Colonic mucosa (tissue), 4 donors: ENCODE measurements around the gene AQP12A. TPM values are rescaled to one million over a fixed set of nuclear protein-coding genes. Genes with fewer than 3 reads are reported as not detected.

Experiments used
- DNase-seq: peaks from one replicate; pipeline ENCODE4 v3.0.0-alpha.2; 2020
- H3K27ac ChIP-seq: fragments of 200-600 bp; one replicate; pipeline ENCODE4 v1.8.0; 2021
- H3K27me3 ChIP-seq: fragments of 200-600 bp; one replicate; pipeline ENCODE4 v1.8.0; 2021
- H3K36me3 ChIP-seq: fragments of 200-600 bp; one replicate; pipeline ENCODE4 v1.8.0; 2021
- H3K4me1 ChIP-seq: fragments of 200-600 bp; one replicate; pipeline ENCODE4 v1.8.0; 2021; ENCODE audit warnings: mild to moderate bottlenecking
- H3K4me3 ChIP-seq: fragments of 200-600 bp; one replicate; pipeline ENCODE4 v1.8.0; 2021
- H3K9ac ChIP-seq, 2 donors: one replicate each; pipeline ENCODE4 v1.7.0; 2013; ENCODE audit warnings: control low read depth in 2 of 2, low read depth in 2 of 2, low read length in 2 of 2
- H3K9me3 ChIP-seq: fragments of 200-600 bp; one replicate; pipeline ENCODE4 v1.8.0; 2021
- CTCF ChIP-seq: fragments of 200-600 bp; IDR thresholded peaks from one replicate; pipeline ENCODE4 v1.8.0; 2022; ENCODE audit warnings: antibody characterized with exemption, mild to moderate bottlenecking
- intact Hi-C: fragments of 100-400 bp; cut with DNase I; formaldehyde crosslinking; loops from one replicate; pipeline ENCODE4 v1.14.1; 2022
- total RNA-seq, 2 donors: library from RNA; stranded (reverse); fragmentation: NEBNext Ultra II Directional in 1 of 2; extraction: Animal tissue kit (Norgen Biotek cat#: 25700) in 1 of 2; gene quantifications; one replicate each; pipeline ENCODE4 v1.2.1, GENCODE V29; 2021
- donor health status: healthy.
- donor health status: DM: no; HTN: no; CAD: no.
- donor health status: DM: no; HTN: no; CAD: no.

Gene AQP12A
- total RNA-seq, 2 donors from 2014 or later = 9.0 to 20.5 TPM

- H3K9ac ChIP-seq = peak overlapping the region in 1 of 2 donors; percentile 58
- no peak overlapping the region for H3K27ac ChIP-seq
- H3K4me1 ChIP-seq = no peaks in the 10 kb centered on the region
- DNase-seq = peak; percentile 68
- TF ChIP-seq CTCF = no peak
- no peaks in the 10 kb centered on the region for H3K36me3 ChIP-seq
- H3K9me3 ChIP-seq = no peaks in the 10 kb centered on the region
- H3K27me3 ChIP-seq = no peaks in the 10 kb centered on the region
- intact Hi-C loops = no loop called here
- no peak overlapping the region for H3K4me3 ChIP-seq
Measured at GRCh38 chr2:240685771-240686371, 5.8 kb upstream of the AQP12A start.

- TF ChIP-seq CTCF = no peak
- no peaks in the 10 kb centered on the region for H3K9me3 ChIP-seq
- no peaks in the 10 kb centered on the region for H3K4me1 ChIP-seq
- DNase-seq = no peak
- H3K9ac ChIP-seq = peak overlapping the region in 1 of 2 donors; percentile 58
- no peak overlapping the region for H3K27ac ChIP-seq
- H3K36me3 ChIP-seq = no peaks in the 10 kb centered on the region
- H3K4me3 ChIP-seq = no peak overlapping the region
- H3K27me3 ChIP-seq = no peaks in the 10 kb centered on the region
- intact Hi-C loops = no loop called here
Measured at GRCh38 chr2:240686460-240686859, 5.2 kb upstream of the AQP12A start.

- no peak for TF ChIP-seq CTCF
- Histone ChIP-seq H3K27me3 (no peaks in the 10 kb centered on the region), H3K27ac (no peak overlapping the region), H3K4me3 (no peak overlapping the region), H3K9ac (no peak overlapping the region), H3K4me1 (no peaks in the 10 kb centered on the region), H3K36me3 (no peaks in the 10 kb centered on the region), H3K9me3 (no peaks in the 10 kb centered on the region)
- intact Hi-C loops = no loop called here
- DNase-seq = no peak
Measured at GRCh38 chr2:240687045-240687740, 4.5 kb upstream of the AQP12A start.

- Histone ChIP-seq H3K27me3 (no peaks in the 10 kb centered on the region), H3K36me3 (no peaks in the 10 kb centered on the region), H3K4me1 (no peaks in the 10 kb centered on the region), H3K9ac (no peak overlapping the region), H3K4me3 (no peak overlapping the region), H3K9me3 (no peaks in the 10 kb centered on the region), H3K27ac (no peak overlapping the region)
- TF ChIP-seq CTCF = no peak
- DNase-seq = no peak
- intact Hi-C loops = no loop called here
Measured at GRCh38 chr2:240687741-240688552, 3.7 kb upstream of the AQP12A start.

GRCh38 chr2:240688553-240688919 lies 3.1 kb upstream of the AQP12A start:
- no peak for TF ChIP-seq CTCF
- DNase-seq = no peak
- Histone ChIP-seq H3K4me3 (no peak overlapping the region), H3K27me3 (no peaks in the 10 kb centered on the region), H3K36me3 (no peaks in the 10 kb centered on the region), H3K9me3 (no peaks in the 10 kb centered on the region), H3K4me1 (no peaks in the 10 kb centered on the region), H3K27ac (no peak overlapping the region), H3K9ac (no peak overlapping the region)
- intact Hi-C loops = no loop called here
